ENCODE results near the gene GFI1. TPM values are rescaled to one million over a fixed set of nuclear protein-coding genes. Genes with fewer than 3 reads are reported as not detected.
"Not testable (repeated sequence)": the region's sequence is repeated elsewhere in the genome, so short reads cannot be mapped to it uniquely, and the experiment has no call there.

Gene GFI1
- polyA plus RNA-seq, 3 donors = 0.14 to 0.30 (median 0.26) TPM

GRCh38 chr1:92466683-92467352, 19.9 kb downstream of the GFI1 start:
- DNase-seq (ENCODE audit: low read depth in 3 of 3, low spot score in 2 of 3) = no peak

- DNase-seq (ENCODE audit: low read depth in 3 of 3, low spot score in 2 of 3) = no peak
Observed at GRCh38 chr1:92465256-92465647, 21.5 kb downstream of the GFI1 start.

- no peak for DNase-seq (ENCODE audit: low read depth in 3 of 3, low spot score in 2 of 3)
Observed at GRCh38 chr1:92464588-92465255, 22.0 kb downstream of the GFI1 start.

- no peak for DNase-seq (ENCODE audit: low read depth in 3 of 3, low spot score in 2 of 3)
Observed at GRCh38 chr1:92461364-92462097, 25.2 kb downstream of the GFI1 start.

- no peak for DNase-seq (ENCODE audit: low read depth in 3 of 3, low spot score in 2 of 3)
Observed at GRCh38 chr1:92459871-92460320, 26.8 kb downstream of the GFI1 start.

- no peak for DNase-seq (ENCODE audit: low read depth in 3 of 3, low spot score in 2 of 3)
Observed at GRCh38 chr1:92458146-92458545, 28.6 kb downstream of the GFI1 start.

- DNase-seq (ENCODE audit: low read depth in 3 of 3, low spot score in 2 of 3) = no peak
Observed at GRCh38 chr1:92447976-92448375, 38.7 kb downstream of the GFI1 start.

- DNase-seq (ENCODE audit: low read depth in 3 of 3, low spot score in 2 of 3) = no peak
Observed at GRCh38 chr1:92447033-92447681, 39.6 kb downstream of the GFI1 start.

- no peak for DNase-seq (ENCODE audit: low read depth in 3 of 3, low spot score in 2 of 3)
Observed at GRCh38 chr1:92446546-92446945, 40.2 kb downstream of the GFI1 start.

- no peak for DNase-seq (ENCODE audit: low read depth in 3 of 3, low spot score in 2 of 3)
Observed at GRCh38 chr1:92445865-92446264, 40.9 kb downstream of the GFI1 start.

- DNase-seq (ENCODE audit: low read depth in 3 of 3, low spot score in 2 of 3) = no peak
Observed at GRCh38 chr1:92444351-92444750, 42.4 kb downstream of the GFI1 start.

GRCh38 chr1:92443893-92444292, 42.8 kb downstream of the GFI1 start:
- DNase-seq (ENCODE audit: low read depth in 3 of 3, low spot score in 2 of 3) = no peak

- DNase-seq (ENCODE audit: low read depth in 3 of 3, low spot score in 2 of 3) = no peak
Observed at GRCh38 chr1:92442351-92442750, 44.4 kb downstream of the GFI1 start.

GRCh38 chr1:92441697-92442342, 44.9 kb downstream of the GFI1 start:
- DNase-seq (ENCODE audit: low read depth in 3 of 3, low spot score in 2 of 3) = no peak

GRCh38 chr1:92441316-92441696, 45.4 kb downstream of the GFI1 start:
- no peak for DNase-seq (ENCODE audit: low read depth in 3 of 3, low spot score in 2 of 3)

GRCh38 chr1:92439291-92439690, 47.4 kb downstream of the GFI1 start:
- DNase-seq (ENCODE audit: low read depth in 3 of 3, low spot score in 2 of 3) = no peak

GRCh38 chr1:92434572-92434971, 52.2 kb downstream of the GFI1 start:
- not testable (repeated sequence) for DNase-seq (ENCODE audit: low read depth in 3 of 3, low spot score in 2 of 3)

GRCh38 chr1:92430030-92430429, 56.7 kb downstream of the GFI1 start:
- no peak for DNase-seq (ENCODE audit: low read depth in 3 of 3, low spot score in 2 of 3)

GRCh38 chr1:92425617-92426016, 61.1 kb downstream of the GFI1 start:
- no peak for DNase-seq (ENCODE audit: low read depth in 3 of 3, low spot score in 2 of 3)
